ENCODE data around the gene FBXW12.
"Not testable (repeated sequence)": the region's sequence is repeated elsewhere in the genome, so short reads cannot be mapped to it uniquely, and the experiment has no call there.

The FBXW12 gene

DNA sequence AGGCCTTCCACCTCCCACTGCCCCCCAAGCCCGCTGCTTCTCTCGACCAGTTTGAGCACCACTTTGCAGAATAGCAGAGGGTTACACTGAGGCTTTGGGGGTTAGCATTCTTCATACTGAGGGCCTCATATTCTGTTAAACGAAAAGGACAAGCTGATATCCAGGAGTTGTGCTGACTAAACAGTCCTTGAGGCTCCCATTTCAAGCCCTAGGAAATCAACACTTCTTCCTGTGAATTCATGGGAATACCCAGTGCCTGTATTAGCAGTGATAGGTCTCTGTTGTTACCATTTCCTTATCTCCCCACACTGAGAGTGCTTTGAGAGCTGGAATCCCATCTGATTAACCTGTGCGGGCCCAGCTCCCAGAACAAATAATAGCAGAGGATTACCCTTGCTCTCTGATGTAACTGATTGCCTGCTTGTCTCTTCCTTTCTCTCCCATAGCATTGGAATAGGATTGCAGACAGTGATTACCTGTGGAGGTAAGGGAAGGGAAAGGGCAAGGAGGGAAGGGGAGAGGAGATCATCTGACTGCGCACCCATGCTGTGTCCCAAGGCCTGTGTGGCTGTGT, 930 bp downstream of the FBXW12 start:
- no peak for DNase-seq

DNA sequence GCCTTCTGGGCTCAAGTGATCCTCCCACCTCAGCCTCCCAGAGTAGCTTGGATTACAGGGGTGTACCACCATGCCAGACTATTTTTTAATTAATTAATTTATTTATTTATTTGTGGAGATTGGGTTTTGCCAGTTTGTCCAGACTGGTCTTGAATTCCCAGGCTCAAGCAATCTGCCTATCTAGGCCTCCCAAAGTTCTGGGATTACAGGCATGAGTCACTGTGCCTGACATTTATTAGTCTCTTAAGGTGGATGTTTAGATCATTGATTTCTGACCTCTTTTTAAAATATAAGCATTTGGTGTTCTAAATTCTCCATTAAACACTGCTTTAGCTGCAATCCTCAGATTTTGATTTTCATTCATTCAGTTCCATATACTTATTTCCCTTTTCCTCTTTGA, 15.6 kb downstream of the FBXW12 start:
- DNase-seq: no peak

DNA sequence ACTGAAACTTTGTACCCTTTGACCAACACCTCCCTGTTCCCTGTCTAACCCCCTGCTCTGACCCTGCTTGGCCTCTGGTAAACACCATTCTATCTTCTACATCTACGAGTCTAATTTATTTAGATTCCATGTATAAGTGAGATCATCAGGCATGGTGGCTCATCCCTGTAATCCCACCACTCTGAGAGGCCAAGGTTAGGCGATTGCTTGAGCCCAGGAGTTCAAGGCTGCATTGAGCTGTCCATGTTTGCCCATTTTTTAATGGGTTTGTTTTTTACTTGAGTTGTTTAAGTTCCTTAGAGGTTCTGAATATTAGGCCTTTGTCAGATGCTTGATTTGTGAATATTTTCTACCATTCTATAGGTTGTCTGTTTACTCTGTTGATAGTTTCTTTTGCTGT, 16.9 kb downstream of the FBXW12 start:
- no peak for DNase-seq

- DNase-seq: no peak
These were observed 22.4 kb downstream of the FBXW12 start for GRCh38 chr3:48394391-48394790.

- no peak for DNase-seq
These were observed 23.7 kb downstream of the FBXW12 start for GRCh38 chr3:48395714-48396113.

GRCh38 chr3:48397767-48398681, 26.0 kb downstream of the FBXW12 start:
- no peak for DNase-seq

- DNase-seq: no peak
These were observed 26.8 kb downstream of the FBXW12 start for GRCh38 chr3:48398701-48399386.

DNA sequence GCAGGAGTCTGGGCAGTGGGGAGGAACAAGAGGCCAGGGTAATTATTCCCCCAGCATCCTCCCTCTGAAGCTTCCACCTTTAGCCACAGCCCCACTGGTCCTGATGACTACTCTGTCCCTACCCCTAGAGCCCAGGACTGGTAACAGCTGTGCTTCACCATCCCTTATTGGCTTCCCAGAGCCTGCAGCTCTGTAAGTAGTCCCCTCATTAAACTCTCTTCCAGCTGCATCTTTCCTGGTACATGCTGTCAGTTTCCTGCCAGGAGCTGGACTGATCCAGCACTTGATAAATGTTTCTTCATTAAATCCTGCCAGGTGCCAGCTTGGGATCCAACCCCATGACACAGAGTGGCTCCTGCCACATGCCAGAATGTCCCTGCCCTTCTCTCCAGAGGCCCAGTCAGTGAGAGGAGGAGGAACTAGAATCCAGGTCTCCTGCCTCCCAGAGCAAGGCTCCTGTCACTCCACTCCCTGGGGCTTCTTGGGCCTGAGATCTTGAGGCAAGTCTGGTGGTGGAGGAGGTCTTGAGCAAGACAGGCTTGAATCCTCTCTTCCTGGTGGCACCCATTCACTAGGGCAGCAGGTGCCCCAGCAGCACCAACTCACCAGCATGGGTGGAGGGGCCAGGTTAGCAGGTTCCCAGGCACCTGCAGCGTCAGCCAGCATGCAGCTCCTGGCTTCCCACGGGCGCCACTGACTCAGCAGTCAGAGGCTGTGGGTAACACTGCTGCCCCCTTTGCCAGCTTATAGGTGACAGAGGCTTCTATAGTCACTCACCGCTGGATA, 27.6 kb downstream of the FBXW12 start:
- no peak for DNase-seq

GRCh38 chr3:48400824-48401433, 28.9 kb downstream of the FBXW12 start:
- peak; percentile 21 for DNase-seq

GRCh38 chr3:48401434-48401901, 29.4 kb downstream of the FBXW12 start:
- DNase-seq: not testable (repeated sequence)

- no peak for DNase-seq
These were observed 30.3 kb downstream of the FBXW12 start for GRCh38 chr3:48402281-48402732.

DNA sequence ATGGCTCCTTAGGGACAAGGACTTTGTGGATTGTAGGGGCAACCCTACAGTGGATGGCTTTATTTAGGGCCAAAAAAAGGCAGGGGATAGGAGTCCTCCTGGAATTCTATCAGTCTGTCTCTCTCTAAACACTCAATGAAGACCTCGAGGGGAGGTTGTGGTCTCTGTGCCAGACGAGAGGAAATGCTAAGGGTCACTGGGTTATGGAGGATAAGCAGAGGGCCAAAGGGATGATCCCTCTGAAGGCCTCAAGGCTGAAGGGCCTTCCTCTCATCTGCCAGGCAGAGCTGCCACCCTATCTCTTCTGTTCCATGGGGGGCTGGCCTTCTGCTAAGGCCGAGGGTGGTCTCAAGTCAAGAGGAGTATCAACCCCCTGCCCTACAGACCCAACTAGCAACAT, 30.9 kb downstream of the FBXW12 start:
- no peak for DNase-seq

DNA sequence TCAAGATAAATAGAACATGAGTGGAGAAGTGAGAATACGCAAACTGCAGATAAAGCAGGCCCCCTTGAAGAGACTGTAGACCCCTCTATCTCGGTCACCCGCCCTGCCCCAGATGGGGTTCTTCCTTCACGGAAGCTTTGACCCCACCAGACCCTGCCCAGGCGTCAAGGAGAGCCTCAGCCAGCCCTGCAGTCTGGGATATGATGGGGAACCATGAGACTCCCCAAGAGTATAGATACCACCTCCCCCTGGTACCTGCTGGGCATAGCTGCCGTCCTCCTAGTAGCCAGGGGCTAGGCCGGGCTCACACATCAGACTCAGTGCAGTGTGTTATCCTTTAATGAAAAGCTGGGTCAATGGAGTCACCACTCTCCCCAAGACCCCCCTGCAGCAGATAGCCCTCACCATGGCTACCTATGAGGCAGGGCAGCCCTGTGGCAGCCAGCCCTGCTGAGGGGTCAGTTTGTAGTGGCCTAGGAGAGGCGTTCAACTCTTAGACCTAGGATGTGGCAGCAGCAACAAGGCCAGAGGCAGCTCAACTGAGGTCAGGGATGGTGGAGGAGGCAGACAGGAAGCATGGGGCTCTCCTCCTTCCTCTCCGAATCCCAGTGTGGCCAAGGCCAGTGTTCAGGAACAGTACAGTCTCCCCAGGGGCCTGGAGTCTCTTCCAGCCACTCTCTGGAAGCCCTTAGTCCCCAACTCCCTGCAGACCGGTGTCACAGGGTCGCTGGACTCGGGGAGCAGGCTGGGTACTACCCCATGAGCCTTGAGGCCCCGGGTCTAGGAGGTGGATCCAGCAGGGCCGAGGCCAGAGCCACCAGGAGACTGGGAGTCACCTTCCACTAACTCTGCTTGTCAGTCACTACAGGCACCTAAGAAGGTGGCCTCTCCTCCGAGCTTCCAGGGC, 31.8 kb downstream of the FBXW12 start:
- no peak for DNase-seq

- DNase-seq: no peak
These were observed 32.7 kb downstream of the FBXW12 start for GRCh38 chr3:48404440-48405342.

GRCh38 chr3:48405343-48405881, 33.4 kb downstream of the FBXW12 start:
- DNase-seq: no peak

- DNase-seq: no peak
These were observed 34.0 kb downstream of the FBXW12 start for GRCh38 chr3:48405971-48406370.

DNA sequence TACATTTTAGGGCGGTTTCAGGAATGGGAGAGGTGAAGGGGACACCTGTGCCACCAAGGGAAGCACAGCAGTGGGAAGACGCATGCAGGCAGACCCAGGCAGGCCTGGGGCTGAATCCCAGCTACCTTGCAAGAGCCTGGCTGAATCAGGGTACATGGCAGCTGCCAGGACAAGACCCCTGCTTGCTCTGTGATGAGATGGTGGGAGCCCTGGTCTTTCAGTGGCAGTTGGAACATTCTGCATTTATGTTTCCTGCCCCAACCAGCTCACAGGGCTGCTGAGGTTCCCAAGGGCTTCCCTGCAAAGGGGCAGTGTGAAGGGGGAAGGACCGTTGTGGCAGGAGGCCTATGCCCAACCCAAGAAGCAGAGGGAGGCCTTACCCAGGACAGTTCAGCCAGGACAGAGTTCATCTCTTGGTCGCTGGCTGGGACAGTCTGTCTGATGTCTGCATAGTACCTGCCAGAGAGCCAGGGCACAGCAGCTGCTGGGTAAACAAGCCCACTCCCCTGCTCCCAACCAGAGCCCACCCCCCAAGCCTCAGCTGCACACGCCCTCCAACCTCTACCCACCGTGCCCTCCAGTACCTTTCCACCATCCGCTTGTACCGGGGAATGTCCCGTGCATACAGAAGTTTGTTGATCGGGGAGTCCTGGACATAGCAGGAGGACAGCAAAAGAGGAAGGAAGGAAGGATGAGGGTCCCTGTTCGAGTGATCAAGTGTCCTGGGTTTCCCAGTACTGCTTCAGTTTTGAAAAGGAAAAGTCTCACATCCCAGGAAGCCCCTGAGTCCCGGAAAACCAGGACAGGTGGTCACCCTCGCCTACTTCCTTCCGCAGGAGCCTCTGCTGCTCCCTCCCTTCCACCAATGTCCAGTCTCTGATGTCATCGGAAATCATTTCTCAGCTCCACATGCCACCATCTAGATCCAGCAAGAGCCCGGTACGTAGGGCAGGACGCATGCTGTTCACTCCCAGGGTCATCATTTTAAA, 34.7 kb downstream of the FBXW12 start:
- no peak for DNase-seq

- no peak for DNase-seq
These were observed 35.6 kb downstream of the FBXW12 start for GRCh38 chr3:48407542-48408099.
